ENCODE results near the gene AGAP4. TPM values are rescaled to one million over a fixed set of nuclear protein-coding genes. Genes with fewer than 3 reads are reported as not detected.

The AGAP4 gene
- total and polyA plus RNA-seq, 2 experiments from 2014 or later: 5.3 to 13.3 TPM

Small RNA genes within 50 kb of the gene (small RNA-seq; reads per million reads assigned to genes)
- gene AC012044.1 (ENCODE audit: low read depth, low replicate concordance): not detected
- not detected for gene RNA5SP310 (ENCODE audit: low read depth, low replicate concordance)

Other genes starting within 250 kb of the AGAP4 start
- 5.2 and 8.1 TPM in 2 replicates for gene ZFAND4, start 174.7 kb downstream of the AGAP4 start, total RNA-seq (2014; rRNA removed; shearing (Covaris generic))
- gene ZFAND4, start 174.7 kb downstream of the AGAP4 start, polyA plus RNA-seq (2016; fragmentation: Nextera tagmentation; extraction: Ambion mirVana): 2.7 and 4.0 TPM in 2 replicates
- 22.4 and 31.7 TPM in 2 replicates for gene WASHC2C, start 120.2 kb downstream of the AGAP4 start, total RNA-seq (2014; rRNA removed; shearing (Covaris generic))
- 21.9 and 23.1 TPM in 2 replicates for gene WASHC2C, start 120.2 kb downstream of the AGAP4 start, polyA plus RNA-seq (2016; fragmentation: Nextera tagmentation; extraction: Ambion mirVana)
- 75.2 and 104 TPM in 2 replicates for gene TIMM23, start 125.0 kb upstream of the AGAP4 start, total RNA-seq (2014; rRNA removed; shearing (Covaris generic))
- gene TIMM23, start 125.0 kb upstream of the AGAP4 start, polyA plus RNA-seq (2016; fragmentation: Nextera tagmentation; extraction: Ambion mirVana): 145 and 147 TPM in 2 replicates
- 164 and 170 TPM in 2 replicates for gene NCOA4, start 183.1 kb upstream of the AGAP4 start, total RNA-seq (2014; rRNA removed; shearing (Covaris generic))
- 112 and 113 TPM in 2 replicates for gene NCOA4, start 183.1 kb upstream of the AGAP4 start, polyA plus RNA-seq (2016; fragmentation: Nextera tagmentation; extraction: Ambion mirVana)
- not detected in 2 replicates for gene MSMB, start 198.8 kb upstream of the AGAP4 start, total RNA-seq (2014; rRNA removed; shearing (Covaris generic))
- gene MSMB, start 198.8 kb upstream of the AGAP4 start, polyA plus RNA-seq (2016; fragmentation: Nextera tagmentation; extraction: Ambion mirVana): not detected in 2 replicates

All from GM23248 (cell line).